ENCODE data around the gene THSD8. TPM values are rescaled to one million over a fixed set of nuclear protein-coding genes. Genes with fewer than 3 reads are reported as not detected.

THSD8 gene
- total RNA-seq, 2 experiments from 2014 or later, result 31.1 to 36.2 TPM

DNA sequence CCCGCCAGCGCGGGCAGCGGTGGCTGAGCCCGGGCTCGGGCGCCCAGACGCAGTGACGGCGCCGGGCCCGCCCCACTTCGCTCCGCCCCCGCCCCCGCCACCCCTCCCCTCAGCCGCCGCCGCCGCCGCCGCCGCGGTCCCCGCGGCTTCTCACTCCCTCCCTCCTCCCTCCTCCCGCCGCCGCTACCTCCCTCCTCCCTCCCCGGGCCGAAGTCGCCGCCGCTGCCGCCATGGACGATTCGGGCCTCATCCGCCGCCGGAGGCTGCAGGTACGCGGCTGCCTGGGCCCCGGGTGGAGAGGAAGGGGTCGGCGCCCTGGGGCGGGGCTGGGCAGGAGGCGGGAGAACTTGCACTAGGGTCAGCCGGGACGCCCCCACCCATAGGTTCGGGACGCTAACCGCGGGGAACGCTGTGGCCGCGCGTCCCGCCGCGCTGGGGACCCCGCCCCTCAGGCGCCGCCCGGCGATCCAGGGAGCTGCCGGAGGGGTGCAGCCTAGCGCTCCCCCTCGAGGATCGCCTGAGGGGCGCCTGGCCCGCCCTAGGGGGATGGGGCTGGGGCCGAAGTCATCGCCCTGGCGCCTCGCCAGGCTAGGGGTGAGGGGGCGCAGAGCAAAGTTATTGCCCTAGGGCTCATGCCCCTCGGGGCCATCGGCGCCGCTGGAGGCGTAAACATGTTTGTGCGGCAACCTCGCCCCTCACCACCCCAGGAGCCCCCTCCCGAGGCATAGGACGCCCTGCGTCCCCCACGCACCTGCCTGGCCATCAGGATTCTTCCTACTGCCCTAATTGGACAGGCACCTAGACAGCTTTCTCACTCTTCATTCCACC, 32.1 kb downstream of the THSD8 start:
- DNase-seq, result peak; percentile 31
- Mint-ChIP-seq H3K27me3 (peaks cover 74% of the 10 kb centered on the region), H3K27ac (no peak overlapping the region), H3K36me3 (ENCODE audit: low read depth) (no peaks in the 10 kb centered on the region), H3K4me1 (ENCODE audit: low read depth) (peaks cover 24% of the 10 kb centered on the region), H3K4me3 (peak overlapping the region; percentile 31), H3K9me3 (peaks cover 1% of the 10 kb centered on the region)
- intact Hi-C loops (cut with micrococcal nuclease), result no loop called here
- no peak for TF ChIP-seq CTCF (IDR thresholded peaks at IDR 0.05)
- CTCF ChIA-PET, result interaction anchor here (0.8 to 1.5 kb wide), 5 partner anchors 9 to 101 kb away, joined by 3 to 13 read pairs (median 5); no protein-coding TSS in a partner anchor
- no peak for ATAC-seq
- POLR2A ChIA-PET, result interaction anchor here (1.3 to 1.4 kb wide), 3 partner anchors 9 to 99 kb away, joined by 3 read pairs; partner anchors contain the start of genes FARSA and GET3

DNA sequence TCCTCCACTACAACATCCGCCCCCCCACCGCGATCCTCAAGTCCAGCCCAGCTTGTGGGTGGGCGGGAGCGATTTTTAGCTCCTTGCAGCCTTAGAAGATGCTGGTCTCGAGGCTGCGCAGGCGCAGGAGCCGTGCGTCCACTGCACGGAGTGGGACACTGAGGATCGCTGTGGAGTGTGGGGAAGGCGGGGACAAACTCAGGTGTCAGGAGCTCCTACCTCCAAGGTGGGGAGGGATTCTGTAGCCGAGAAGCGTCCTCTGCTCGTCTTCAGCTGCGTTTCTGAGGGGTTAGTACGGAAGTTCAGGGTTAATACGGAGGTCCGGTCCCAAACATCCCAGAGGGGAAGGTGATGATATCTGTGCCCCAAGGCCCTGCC, 32.7 kb downstream of the THSD8 start, which contains the start of gene RTBDN:
Gene RTBDN (minus strand): TSS at position 14 of the 378 bp plus-strand sequence. CDS start 4,600 bp downstream, outside the sequence.
- Mint-ChIP-seq H3K27ac (no peak within 1 kb of the TSS), H3K27me3 (peaks cover 76% of the 10 kb centered on the region), H3K9me3 (peaks cover 1% of the 10 kb centered on the region), H3K4me3 (peak within 1 kb of the TSS; percentile 31), H3K4me1 (ENCODE audit: low read depth) (peaks cover 30% of the 10 kb centered on the region), H3K36me3 (ENCODE audit: low read depth) (no peaks in the 10 kb centered on the region)
- ChIA-PET POLR2A (interaction anchor here (1.3 to 1.4 kb wide), 3 partner anchors 10 to 99 kb away, joined by 3 read pairs; partner anchors contain the start of genes FARSA and GET3), CTCF (interaction anchor here (0.8 to 1.5 kb wide), 5 partner anchors 10 to 101 kb away, joined by 3 to 13 read pairs (median 5); no protein-coding TSS in a partner anchor)
- intact Hi-C loops (cut with micrococcal nuclease), result no loop called here
- DNase-seq (peak; percentile 63), ATAC-seq (no peak)
- no peak for TF ChIP-seq CTCF (IDR thresholded peaks at IDR 0.05)

DNA sequence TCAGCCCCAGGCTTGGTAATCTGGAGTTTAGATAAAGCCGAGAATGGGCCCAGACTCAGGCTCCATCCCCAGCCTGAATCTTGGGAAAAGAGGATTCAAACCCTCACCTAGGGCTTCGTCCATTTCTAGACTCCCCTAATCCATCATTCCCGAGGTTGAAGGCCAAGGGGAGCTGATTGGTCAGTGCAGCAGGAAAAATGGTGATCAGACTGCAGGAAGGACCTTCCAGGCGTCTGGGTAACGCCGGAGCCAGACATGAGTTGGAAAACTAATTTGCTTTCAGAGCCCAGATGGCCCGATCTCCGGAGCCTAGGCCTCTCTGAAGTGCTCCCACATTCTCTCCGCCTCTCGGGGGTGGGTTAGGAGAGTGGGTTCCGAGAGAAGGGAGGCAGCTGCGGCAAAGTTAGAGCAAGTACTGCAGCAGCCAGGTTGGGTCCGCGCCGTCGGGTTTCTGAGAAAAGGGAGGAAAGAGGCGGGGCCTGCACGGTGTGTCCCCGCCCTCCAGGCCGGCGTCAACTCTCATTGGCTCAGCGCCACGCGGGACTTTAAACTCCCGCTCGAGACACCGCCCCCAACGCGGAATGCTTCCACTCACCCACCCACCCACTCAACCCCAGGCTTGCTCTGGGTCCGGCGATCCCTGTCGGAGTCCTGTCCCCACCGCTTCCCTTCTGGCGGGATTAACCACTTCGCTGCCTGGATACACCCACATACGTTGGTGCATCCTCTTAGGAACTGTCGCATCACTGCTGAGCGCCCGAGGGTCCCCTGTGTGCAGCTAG, 33.3 kb downstream of the THSD8 start:
- Mint-ChIP-seq H3K36me3 (ENCODE audit: low read depth) (no peaks in the 10 kb centered on the region), H3K4me1 (ENCODE audit: low read depth) (peaks cover 32% of the 10 kb centered on the region), H3K27me3 (peaks cover 76% of the 10 kb centered on the region), H3K4me3 (no peak overlapping the region), H3K27ac (no peak overlapping the region), H3K9me3 (peaks cover 1% of the 10 kb centered on the region)
- intact Hi-C loops (cut with micrococcal nuclease), result no loop called here
- CTCF ChIA-PET, result interaction anchor here (1.0 to 1.5 kb wide), 3 partner anchors 11 to 78 kb away, joined by 3 to 13 read pairs (median 5); no protein-coding TSS in a partner anchor
- DNase-seq, result peak; percentile 51
- no peak for ATAC-seq
- POLR2A ChIA-PET, result interaction anchor here (1.3 to 1.4 kb wide), 3 partner anchors 11 to 98 kb away, joined by 3 read pairs; partner anchors contain the start of genes FARSA and GET3
- no peak for TF ChIP-seq CTCF (IDR thresholded peaks at IDR 0.05)

- peaks cover 1% of the 10 kb centered on the region for H3K9me3 Mint-ChIP-seq
- CTCF ChIA-PET, result interaction anchor here (0.9 to 2.2 kb wide), 11 partner anchors 8 to 78 kb away, joined by 3 to 13 read pairs (median 5); no protein-coding TSS in a partner anchor
- intact Hi-C loops (cut with micrococcal nuclease), result no loop called here
- ATAC-seq (no peak), DNase-seq (no peak)
- H3K4me3 Mint-ChIP-seq, result no peak overlapping the region
- no peak overlapping the region for H3K27ac Mint-ChIP-seq
- peaks cover 79% of the 10 kb centered on the region for H3K27me3 Mint-ChIP-seq
- peaks cover 44% of the 10 kb centered on the region for H3K4me1 Mint-ChIP-seq (ENCODE audit: low read depth)
- POLR2A ChIA-PET, result no interaction called here
- H3K36me3 Mint-ChIP-seq (ENCODE audit: low read depth), result no peaks in the 10 kb centered on the region
- TF ChIP-seq CTCF (IDR thresholded peaks at IDR 0.05), result no peak
Observed at GRCh38 chr19:12836529-12836863, 34.6 kb downstream of the THSD8 start.

All from activated CD8-positive, alpha-beta T cell treated with anti-CD3 and anti-CD28 coated beads for 36 hours (primary cell).